NCI-H69 (cell line): ENCODE results near the gene NCAN.
"Not testable (repeated sequence)": the region's sequence is repeated elsewhere in the genome, so short reads cannot be mapped to it uniquely, and the experiment has no call there.

Experiments
- DNase-seq: peaks from one replicate; lab custom pipeline; 2025; lab: John Stamatoyannopoulos, UW

Gene NCAN

DNA sequence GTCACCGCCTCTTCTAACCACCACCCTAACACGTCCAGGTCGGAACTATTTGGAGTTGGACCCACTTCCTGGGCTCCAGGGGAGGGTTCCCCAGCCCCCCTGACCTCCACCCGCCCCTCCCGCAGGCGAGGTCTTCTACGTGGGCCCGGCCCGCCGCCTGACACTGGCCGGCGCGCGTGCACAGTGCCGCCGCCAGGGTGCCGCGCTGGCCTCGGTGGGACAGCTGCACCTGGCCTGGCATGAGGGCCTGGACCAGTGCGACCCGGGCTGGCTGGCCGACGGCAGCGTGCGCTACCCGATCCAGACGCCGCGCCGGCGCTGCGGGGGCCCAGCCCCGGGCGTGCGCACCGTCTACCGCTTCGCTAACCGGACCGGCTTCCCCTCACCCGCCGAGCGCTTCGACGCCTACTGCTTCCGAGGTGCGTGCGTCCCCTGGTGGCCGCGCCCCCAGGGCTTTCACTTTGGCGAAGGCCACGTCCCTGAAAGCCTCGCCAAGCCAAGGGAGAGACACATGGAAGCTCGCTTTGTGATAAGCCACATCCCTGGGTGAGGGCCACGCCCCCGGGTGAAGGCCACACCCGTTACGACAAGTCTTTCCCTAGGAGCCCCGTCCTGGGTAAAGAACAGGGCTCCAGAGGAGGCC lies 13.2 kb downstream of the NCAN start:
- DNase-seq = no peak

DNA sequence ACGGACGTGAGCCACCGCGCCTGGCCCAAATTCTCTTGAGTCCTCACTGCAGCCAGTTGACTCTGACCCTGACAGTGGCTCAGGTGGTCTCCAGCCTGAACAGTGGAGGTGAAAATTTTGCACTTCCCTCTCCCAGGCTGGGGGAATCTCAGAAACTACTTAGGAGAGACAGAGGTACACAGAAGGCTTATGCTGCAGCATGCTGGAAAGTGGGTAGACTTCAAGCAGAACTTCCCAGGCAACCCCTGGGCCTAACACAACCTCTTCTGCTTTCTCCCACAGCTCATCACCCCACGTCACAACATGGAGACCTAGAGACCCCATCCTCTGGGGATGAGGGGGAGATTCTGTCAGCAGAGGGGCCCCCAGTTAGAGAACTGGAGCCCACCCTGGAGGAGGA lies 14.4 kb downstream of the NCAN start:
- no peak for DNase-seq

DNA sequence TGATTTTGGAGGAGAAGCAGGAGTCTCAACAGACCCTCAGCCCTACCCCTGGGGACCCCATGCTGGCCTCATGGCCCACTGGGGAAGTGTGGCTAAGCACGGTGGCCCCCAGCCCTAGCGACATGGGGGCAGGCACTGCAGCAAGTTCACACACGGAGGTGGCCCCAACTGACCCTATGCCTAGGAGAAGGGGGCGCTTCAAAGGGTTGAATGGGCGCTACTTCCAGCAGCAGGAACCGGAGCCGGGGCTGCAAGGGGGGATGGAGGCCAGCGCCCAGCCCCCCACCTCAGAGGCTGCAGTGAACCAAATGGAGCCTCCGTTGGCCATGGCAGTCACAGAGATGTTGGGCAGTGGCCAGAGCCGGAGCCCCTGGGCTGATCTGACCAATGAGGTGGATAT lies 14.9 kb downstream of the NCAN start:
- no peak for DNase-seq

DNA sequence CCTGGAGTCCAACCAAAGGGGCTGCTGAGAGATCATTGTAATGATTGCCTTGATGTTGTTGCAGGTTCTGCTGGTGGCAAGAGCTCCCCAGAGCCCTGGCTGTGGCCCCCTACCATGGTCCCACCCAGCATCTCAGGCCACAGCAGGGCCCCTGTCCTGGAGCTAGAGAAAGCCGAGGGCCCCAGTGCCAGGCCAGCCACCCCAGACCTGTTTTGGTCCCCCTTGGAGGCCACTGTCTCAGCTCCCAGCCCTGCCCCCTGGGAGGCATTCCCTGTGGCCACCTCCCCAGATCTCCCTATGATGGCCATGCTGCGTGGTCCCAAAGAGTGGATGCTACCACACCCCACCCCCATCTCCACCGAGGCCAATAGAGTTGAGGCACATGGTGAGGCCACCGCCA lies 15.5 kb downstream of the NCAN start:
- no peak for DNase-seq

DNA sequence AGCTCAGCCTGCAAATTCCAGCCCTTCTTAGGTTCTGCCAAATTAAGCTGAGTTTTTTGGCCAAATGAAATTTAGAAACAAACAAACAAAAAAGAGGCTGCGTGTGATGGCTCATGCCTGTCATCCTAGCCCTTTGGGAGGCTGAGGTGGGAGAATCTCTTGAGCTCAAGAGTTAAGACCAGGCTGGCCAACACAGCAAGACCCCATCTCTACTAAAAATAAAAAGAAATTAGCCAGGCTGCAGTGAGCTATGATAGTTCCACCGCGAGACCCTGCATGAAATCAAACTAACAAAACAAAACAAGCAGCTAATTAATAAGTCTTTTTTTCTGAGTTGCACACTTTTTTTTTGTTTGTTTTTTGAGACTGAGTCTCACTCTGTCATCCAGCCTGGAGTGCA lies 17.9 kb downstream of the NCAN start:
- DNase-seq = no peak

DNA sequence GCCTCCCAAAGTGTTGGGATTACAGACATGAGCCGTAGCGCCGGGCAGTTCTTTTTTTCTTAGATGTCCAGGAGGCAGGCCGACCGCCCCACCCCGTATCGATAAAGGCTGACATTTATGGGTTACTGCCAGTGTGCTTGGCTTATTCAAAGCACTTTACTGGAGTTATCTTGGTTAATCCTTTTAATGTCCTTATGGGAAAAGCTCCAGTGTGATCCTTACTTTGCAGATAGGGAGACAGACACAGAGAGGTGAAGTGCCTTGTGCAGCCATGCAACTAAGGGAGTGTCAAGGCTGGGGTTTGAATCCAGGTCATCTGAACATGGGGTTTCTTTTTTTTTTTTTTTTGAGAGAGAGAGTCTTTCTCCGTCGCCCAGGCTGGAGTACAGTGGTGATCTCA lies 19.2 kb downstream of the NCAN start:
- DNase-seq = no peak

DNA sequence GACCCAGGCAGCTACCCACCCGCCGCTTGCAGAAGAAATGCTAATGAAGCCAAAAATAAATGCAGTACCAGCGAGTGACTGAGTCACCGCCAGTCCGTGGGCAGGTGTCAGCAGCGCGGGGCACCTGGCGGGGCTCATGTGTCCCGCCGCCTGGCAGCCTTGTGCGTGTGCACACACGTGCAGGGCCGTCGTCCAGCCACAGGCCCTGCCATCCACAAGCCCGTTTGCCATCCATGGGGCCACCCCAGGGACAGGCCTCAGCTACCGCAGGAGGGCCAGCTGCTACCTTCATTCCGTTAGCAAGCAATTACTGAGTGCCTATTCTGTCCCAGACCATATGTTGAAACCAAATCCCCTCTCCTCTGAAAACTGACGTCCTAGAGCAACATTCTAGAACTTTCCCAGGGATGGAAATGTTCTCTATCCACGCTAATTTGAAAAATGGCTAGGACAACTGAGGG lies 20.5 kb downstream of the NCAN start:
- DNase-seq = no peak

DNA sequence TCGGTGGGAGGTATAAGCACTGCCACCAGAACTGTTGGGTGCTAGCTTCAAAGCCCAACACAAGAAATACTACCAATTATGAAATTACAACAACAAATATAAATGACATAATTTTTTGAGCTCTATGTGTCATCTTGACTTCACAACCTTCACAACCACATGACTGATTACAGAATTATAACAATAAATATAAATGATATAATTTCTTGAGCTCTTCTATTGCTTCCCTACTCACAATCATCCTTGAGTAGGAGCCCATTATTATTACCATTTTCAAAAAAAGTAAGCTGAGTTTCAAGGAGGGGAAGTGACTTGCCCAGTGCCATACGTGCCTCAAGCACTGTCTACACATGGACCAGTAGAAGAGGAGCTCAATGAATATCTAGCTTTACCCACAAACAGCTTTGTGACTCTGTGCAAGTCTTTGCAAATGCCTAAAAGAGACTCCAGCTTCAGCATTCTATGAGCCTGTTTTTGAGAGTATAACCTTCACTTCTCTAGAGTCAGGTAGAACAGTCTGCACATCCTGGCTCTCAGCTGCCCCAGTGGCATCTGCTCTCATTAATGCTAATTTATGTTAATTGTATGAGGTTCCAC lies 22.6 kb downstream of the NCAN start:
- DNase-seq = no peak

DNA sequence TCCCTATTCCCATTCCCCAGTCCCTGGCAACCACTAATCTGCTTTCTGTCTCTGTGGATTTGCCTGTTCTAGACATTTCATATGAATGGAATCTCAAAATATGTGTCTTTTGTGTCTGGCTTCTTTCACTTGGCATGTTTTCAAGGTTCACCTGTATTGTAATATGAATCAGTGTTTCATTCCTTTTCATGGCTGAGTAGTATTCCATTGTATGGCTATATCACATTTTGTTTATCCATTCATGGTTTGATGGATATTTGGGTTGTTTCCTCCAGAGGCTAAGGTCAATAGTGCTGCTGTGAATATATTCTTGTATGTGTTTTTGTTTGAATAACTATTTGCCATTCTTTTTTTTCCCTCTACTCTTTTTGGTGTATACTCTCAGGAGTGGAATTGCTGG lies 24.4 kb downstream of the NCAN start:
- DNase-seq = no peak

DNA sequence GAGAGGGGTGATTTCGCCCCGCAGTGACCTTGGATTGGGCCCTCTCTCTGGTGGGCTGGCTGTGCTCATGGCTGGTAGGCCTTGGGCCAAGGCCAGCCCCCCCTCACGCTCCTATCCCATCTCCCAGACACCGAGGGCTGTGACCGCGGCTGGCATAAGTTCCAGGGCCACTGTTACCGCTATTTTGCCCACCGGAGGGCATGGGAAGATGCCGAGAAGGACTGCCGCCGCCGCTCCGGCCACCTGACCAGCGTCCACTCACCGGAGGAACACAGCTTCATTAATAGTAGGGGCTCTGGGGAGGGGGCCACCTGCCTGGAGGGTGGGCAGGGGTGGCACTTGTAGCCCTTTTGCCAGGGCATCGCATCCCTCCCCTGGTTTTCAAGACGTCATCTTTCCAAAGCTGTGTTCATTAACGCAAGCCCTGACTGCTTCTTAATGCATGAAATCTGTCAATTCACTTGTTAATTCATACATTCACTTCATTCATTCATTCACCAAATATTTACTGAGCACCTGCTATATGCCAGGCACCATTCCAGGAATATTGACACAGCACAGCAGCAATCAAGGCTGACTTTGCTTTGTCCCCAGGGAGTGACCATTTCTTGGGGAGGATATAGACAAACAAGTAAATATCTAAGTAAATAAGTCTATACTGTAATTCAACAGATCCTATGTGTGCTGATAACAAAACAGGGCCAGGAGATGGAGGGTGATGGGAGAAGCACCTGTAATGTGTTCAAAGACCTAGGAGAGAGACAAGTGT lies 26.6 kb downstream of the NCAN start:
- no peak for DNase-seq

DNA sequence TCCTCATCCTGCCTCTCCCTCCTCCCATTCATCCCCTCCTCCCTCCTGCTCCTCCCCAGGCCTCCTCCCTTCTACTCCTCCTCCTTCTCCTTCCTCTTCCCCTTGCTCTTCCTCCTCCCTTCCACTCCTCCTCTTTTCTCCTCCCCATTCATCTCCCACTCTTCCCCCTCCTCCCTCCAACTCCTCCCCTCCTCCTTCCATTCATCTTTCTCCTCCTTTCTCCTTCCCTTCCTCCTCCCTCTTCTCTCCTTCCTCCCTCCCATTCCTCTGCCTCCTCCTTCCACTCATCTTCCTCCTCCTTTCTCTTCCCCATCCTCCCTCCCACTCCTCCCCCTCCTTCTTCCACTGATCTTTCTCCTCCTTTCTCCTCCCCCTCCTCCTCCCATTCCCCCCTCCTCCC lies 27.9 kb downstream of the NCAN start:
- DNase-seq = no peak

DNA sequence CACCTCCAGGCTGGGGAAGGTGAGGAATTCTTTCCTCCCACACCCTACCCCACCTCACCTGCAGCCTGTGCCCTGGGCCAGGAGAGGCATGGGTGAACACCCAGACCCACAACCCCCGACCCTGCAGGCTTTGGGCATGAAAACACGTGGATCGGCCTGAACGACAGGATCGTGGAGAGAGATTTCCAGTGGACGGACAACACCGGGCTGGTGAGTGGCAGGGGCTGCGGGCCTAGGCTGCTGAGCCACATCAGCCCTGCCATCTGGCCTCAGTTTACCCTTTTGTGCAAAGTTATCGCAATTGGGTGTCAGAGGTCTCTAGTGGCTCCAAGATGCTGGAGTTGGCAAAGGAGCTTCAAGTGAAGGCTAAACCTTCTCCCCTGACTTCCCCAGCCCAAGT lies 28.7 kb downstream of the NCAN start:
- no peak for DNase-seq

DNA sequence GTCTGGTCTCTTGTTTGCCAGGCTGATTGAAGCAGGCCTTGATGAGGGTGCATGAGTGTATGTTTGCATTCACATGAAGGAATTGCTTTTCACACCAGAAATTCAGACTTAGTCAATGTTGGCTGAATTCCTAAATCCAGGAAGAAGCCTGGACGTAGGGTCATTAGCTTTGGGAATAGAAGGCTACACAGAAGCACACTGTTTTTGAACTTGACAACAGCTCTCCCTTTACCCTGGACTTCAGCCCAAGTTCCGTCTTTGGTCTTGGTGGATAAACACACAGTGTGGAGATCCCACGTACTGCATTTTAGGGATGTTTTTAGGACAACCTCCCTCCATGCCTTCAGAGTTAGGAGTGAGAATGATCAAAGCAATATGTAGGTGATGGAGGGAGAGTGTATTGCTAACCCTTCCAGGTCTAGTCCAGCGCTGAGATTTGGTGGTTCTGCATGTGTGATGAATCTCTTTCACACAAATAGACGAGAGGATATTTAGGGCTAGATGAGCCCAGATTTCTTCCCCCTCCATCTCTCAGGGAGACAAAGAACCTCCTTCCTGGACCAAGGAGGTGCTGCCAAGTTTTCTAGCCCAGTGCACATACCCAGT lies 38.5 kb downstream of the NCAN start:
- DNase-seq = no peak

DNA sequence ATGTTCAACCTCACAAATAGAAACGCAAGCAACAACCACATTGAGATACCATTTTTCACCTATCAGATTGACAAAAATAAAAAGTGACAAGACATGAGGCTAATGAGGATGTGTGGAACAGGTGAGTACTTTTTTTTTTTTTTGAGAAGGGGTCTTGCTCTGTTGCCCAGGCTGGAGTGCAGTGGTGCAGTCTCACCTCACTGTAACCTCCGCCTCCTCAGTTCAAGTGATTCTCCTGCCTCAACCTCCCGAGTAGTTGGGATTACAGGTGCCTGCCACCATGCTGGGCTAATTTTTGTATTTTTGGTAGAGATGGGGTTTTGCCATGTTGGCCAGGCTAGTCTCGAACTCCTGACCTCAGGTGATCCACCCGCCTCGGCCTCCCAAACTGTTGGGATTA lies 41.7 kb downstream of the NCAN start:
- not testable (repeated sequence) for DNase-seq

DNA sequence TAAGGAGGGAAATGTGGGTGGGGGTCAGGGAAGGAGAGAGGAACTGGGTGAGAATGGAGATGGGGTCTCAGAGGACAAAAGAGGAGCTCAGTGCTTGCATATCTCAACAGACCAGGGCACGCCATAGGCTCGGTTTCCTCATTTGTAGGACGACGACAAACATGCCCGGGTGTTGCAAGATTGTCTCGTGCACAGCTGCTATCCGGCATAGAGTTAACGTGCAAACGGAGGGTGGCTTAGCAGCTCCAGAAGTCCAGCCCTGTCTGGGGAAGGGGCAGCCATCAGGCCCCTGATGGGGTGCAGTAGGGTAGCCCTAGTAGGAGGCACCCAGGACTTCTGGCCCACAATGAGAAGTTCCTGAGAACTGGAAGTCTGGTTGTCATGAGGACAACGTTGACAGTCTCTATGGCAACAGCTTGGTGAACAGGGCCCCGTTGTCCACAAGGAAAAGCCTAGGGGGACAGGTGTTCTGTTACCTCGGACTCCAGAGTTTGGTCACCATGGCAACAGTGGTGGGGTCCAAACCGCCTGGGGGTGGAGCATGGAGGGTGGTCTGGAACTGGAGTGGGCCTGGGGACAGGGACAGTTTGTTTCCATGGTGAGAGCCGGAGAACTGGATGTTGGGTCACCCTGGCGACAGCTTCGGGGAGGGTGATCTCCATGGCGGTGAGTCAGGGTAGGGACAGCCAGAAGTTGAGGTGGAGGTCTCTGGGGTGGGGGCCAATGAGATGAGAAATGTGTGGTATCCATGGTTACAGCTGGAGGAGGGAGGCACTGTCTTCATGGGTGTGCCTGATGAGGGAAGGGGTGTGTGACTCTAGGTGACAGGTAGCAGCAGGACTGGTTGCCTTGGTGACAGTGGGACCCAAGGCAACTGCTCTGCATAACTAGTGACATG lies 44.6 kb downstream of the NCAN start:
- DNase-seq = peak; percentile 58

DNA sequence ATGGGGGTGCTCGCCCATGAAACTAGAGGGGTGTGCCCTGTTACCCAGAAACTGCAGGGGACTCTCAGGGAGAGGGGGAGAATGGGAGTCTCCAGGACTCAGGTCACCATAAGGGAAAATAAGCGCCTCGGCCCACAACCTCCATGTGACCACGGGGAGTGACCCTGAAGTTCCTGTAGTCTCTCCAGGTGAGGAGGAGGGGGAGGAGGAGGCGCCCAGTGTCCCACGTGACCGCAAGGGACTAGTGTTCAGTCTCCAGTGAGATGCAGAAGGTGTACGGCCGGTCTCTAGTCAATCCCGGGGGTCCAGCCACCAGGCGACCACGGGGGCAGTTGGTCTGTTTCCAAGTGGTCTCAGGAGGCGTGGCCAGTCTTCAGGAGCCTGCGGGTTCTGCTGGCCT lies 45.4 kb downstream of the NCAN start:
- peak; percentile 43 for DNase-seq

DNA sequence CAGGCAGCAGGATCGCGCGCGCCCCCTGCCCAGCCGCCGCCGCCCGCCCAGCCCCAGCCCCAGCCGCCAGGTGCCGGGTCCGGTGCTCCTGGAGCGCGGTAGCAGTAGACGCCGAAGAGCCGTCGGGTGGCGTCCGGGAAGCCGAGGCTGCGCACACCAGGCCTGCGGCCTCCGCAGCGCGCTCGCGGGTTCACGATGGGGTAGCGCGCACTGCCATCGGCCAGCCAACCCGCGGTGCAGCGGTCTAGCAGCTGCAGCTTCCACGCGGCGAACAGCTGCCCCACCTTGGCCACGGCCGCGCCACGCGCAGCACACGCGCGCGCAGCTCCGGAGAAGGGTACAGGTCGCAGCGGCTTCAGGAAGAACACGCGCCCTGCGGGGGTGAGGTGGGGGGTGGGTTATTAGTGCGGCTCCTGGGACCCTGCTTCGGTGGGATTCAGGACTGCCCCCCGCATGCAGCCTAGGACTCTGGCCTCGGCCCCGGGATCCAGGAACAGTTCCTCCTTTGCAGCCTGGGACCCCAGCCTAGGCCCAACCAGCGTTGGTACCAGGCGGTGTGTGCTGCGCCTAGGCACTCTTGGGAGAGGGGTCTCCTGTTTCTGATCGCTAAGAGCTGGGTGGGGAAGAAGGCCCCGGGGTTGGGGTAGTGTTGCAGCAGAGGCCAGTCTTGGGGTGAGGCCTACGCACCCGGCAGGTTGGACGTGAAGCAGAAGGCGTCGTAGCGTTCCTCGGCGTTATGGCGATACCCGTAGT lies 46.3 kb downstream of the NCAN start:
- no peak for DNase-seq

DNA sequence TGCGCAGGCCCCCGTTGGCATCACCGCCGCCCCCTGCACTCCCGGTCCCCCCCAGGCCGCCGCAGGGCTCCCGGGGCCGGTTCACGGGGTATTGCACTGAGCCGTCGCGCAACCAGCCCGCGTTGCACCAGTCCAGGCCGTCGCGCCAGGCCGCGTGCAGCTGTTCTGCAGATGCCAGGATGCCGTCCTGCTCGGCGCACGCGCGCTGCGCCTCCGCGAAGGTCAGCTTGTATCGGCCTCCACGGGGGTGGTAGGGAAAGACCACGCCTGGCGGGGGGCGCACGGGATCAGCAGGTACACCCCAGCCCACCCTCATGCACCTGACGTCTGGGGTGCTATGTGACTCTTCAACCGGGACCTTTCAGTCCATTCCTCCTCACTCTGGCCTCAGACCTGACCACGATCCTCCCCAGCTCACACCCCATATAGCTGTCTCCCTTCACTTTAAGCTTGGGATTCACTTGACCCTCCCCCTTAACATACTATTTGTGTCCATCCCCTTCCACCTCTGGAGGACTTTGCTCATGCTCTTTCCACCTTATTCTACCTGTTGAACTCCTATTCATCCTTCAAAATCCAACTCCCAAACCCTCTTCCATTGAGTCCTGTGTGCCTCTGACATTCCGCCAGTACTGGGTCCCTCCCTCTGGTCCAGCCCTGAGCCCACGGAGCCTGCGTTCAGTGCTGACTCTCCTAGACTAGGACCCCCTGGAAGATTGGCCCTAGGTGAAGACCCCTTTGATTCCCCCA lies 47.0 kb downstream of the NCAN start:
- no peak for DNase-seq

DNA sequence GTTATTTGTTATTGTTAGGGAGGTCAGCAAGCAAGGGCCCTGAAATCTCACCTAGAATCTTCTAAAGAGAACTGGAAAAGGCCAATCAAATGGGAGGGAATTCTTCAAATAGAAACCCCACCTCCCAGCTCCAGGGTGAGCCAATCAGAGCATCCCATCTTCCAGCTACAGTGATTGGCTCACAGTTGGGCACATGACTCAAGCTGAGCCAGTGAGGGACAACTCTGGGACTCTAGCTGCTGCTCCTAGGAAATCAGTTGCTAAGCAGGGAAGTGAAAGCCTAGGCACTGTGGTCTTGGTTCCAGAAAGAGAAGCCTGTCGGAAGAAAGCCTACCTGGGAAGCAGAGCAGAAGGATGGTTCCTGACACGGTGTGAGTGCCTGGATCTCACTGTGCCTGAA lies 48.0 kb downstream of the NCAN start:
- DNase-seq = peak; percentile 76

DNA sequence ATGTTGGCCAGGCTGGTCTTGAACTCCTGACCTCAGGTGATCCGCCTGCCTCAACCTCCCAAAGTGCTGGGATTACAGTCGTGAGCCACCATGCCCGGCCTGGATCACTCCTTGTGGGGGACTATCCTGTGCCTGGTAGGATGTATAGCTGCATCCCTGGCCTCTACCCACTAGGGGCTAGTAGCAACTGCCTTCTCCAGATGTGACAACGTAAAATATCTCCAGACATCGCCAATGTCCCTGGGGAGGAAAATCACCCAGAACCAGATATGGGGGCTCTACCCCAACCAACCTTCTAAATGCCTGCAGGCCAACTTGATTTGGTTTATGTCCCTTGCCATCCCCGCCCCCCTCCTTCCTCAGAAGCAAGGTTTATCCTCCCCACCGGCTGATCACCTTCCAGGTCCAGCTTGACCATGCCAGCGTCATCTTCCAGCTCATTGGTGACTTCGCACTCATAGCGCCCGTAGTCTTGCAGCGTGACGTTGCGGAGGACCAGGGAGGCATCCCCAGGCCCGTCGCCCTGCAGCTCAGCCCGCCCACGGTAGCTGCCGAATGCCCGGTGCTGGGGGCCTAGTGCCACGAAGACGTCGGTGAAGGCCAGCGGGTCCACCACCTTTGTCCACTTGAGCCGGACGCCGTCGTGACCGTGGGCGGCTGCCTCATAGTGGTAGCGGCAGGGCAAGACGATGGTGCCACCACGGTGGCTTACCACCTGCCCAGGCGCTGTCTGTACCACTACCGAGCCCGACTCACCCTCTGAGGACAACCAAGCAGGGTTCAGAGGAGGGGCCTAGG lies 48.9 kb downstream of the NCAN start:
- DNase-seq = no peak
